ENCODE measurements around the gene PARL. TPM values are rescaled to one million over a fixed set of nuclear protein-coding genes. Genes with fewer than 3 reads are reported as not detected.
A peak's percentile ranks its signal among the peaks of the same experiment; 100 is the strongest.

The PARL gene
- total and polyA plus RNA-seq, 10 of the 15 experiments (the other 5 are each of a cell fraction or from before 2014, with no cell fraction given): 49.7 to 113 (median 77.2) TPM

DNA sequence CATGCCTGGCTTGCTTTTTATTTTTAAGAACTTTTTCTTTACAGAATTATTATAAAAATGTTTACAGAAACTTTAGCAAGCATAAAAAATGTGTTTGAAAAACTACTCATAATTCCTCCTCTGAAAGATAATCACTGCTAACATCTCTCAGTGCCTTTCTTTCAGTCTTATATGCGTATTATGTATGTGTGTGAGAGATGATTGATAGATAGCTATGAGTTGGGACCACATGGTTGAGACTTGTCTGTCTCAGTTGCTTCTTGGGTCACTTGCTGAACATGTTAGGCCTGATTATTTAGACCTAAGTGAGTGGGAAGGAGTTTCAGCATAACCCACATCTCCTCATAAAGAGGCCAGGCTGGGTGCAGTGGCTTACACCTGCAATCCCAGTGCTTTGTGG lies 70.4 kb downstream of the PARL start (continued):
- TF ChIP-seq ZNF592 (IDR thresholded peaks at IDR 0.05): no peak
- no peak for TF ChIP-seq POLR2AphosphoS2 (IDR thresholded peaks at IDR 0.05; ENCODE audit: low read depth, low read length)
- TF ChIP-seq CBFB (IDR thresholded peaks at IDR 0.05; ENCODE audit: low read depth): no peak

GRCh38 chr3:183812761-183813445 lies 71.8 kb downstream of the PARL start:
- intact Hi-C loops (cut with micrococcal nuclease; ENCODE audit: unreplicated experiment) (no loop called here), in situ Hi-C loops (cut with MboI) (no loop called here)
- no peaks in the 10 kb centered on the region for H3K27me3 ChIP-seq (replicated peaks in 1 of 2; ENCODE audit: control insufficient read depth in 2 of 2, insufficient read depth in 2 of 2, low read length in 1 of 2)
- BruUV-seq (replicated peaks): no TSS peak
- H3K9ac ChIP-seq (ENCODE audit: control insufficient read depth, insufficient read depth, low read length): no peak overlapping the region
- H3K4me2 ChIP-seq (ENCODE audit: control insufficient read depth, insufficient read depth): no peak overlapping the region
- 99% methylated on average over 8 of the region's 8 CpGs for WGBS (ENCODE audit: insufficient coverage, insufficient replicate concordance, low lambda C conversion rate, missing lambda C conversion rate)
- H3K36me3 ChIP-seq (ENCODE audit: control insufficient read depth in 2 of 2, insufficient read depth in 2 of 2, low read length in 1 of 2): peaks cover 10 to 14% of the 10 kb centered on the region in 2 experiments
- H3K9me3 ChIP-seq (replicated peaks; ENCODE audit: control insufficient read depth, insufficient read depth, low read length): no peaks in the 10 kb centered on the region
- DNase-seq (ENCODE audit: low read depth, low spot score): no peak
- no peak for ATAC-seq
- H2AFZ ChIP-seq (ENCODE audit: control insufficient read depth, low read depth, low read length): no peak overlapping the region
- TF ChIP-seq ZBED1 (IDR thresholded peaks at IDR 0.05; ENCODE audit: borderline replicate concordance): no peak
- TF ChIP-seq POLR2AphosphoS5 (IDR thresholded peaks at IDR 0.05; ENCODE audit: low read length): 0 out of 2 replicates have a peak, but pooled peaks have one; percentile 22
- no peaks in the 10 kb centered on the region for H3K79me2 ChIP-seq (ENCODE audit: control insufficient read depth, insufficient read depth, low read length)
- ChIA-PET RAD21 (ENCODE audit: unreplicated experiment) (interaction anchor here (1.2 kb wide), 1 partner anchor 72 kb away, joined by 3 read pairs; the partner anchor contains the start of gene PARL), POLR2A (interaction anchor here (0.7 kb wide), 1 partner anchor 13 kb away, joined by 5 read pairs; no protein-coding TSS in a partner anchor), SMC1A (ENCODE audit: uncharacterized antibody, unreplicated experiment) (no interaction called here), CTCF (interaction anchor here (0.6 kb wide), 1 partner anchor 83 kb away, joined by 3 read pairs; no protein-coding TSS in a partner anchor)
- no peak for FAIRE-seq
- H3K4me1 ChIP-seq (ENCODE audit: control insufficient read depth, insufficient read depth, low read length): peaks cover 11% of the 10 kb centered on the region
- H3K4me3 ChIP-seq: no peak overlapping the region
- no peak overlapping the region for H3K27ac ChIP-seq (ENCODE audit: control insufficient read depth, insufficient read depth)
- no peaks in the 10 kb centered on the region for H4K20me1 ChIP-seq (ENCODE audit: control insufficient read depth, insufficient read depth)
